IMR-90 (cell line): ENCODE data around the gene PHF20. TPM values are rescaled to one million over a fixed set of nuclear protein-coding genes. Genes with fewer than 3 reads are reported as not detected.

Experiments used
- ATAC-seq: fragments of 200-7000 bp; cut with Tn5 transposase; 2 replicates; pipeline ENCODE4 v1.9.1; 2020; ENCODE audit warnings: low read depth, mild to moderate bottlenecking, moderate library complexity
- BruUV-seq: library from RNA; stranded (reverse); fragments of 400-500 nt; replicated peaks from 2 replicates; lab custom pipeline; 2021; lab: Mats Ljungman, UMichigan
- CTCF ChIA-PET: fragments of 300-600 bp; formaldehyde crosslinking; extraction: SDS; loops from one replicate; lab custom pipeline; 2021; ENCODE audit warnings: antibody characterized with exemption; lab: Yijun Ruan, JAX
- POLR2A ChIA-PET: fragments of 300-600 bp; sonication (Branson Sonifier 250); formaldehyde crosslinking; loops from one replicate; lab custom pipeline; 2022; ENCODE audit warnings: antibody characterized with exemption; ENCODE audit not compliant: unreplicated experiment; lab: Charles Lee
- DNase-seq: peaks from one replicate; pipeline ENCODE4 v3.0.0; 2013
- H2AFZ ChIP-seq: replicated peaks from 2 replicates; pipeline ENCODE3; 2013; ENCODE audit warnings: low read length, mild to moderate bottlenecking; ENCODE audit not compliant: poor library complexity
- H2AK5ac ChIP-seq: 2 replicates; pipeline ENCODE4 v1.6.1; 2013; ENCODE audit warnings: low read depth, low read length, inconsistent platforms
- H2AK9ac ChIP-seq: replicated peaks from 2 replicates; pipeline ENCODE3; 2013; ENCODE audit warnings: mild to moderate bottlenecking, low read depth, low read length, moderate library complexity; ENCODE audit not compliant: poor library complexity
- H2BK120ac ChIP-seq: 2 replicates; pipeline ENCODE4 v1.6.1; 2013; ENCODE audit warnings: low read depth, low read length, inconsistent platforms
- H2BK15ac ChIP-seq: 3 replicates; pipeline ENCODE4 v1.6.1; 2013; ENCODE audit warnings: low read depth, low read length, inconsistent platforms
- H2BK20ac ChIP-seq: 2 replicates; pipeline ENCODE4 v1.6.1; 2013; ENCODE audit warnings: low read depth, mild to moderate bottlenecking, inconsistent platforms, low read length, moderate library complexity
- H2BK5ac ChIP-seq: 2 replicates; pipeline ENCODE4 v1.6.1; 2013; ENCODE audit warnings: mild to moderate bottlenecking, low read depth, low read length, inconsistent platforms; ENCODE audit not compliant: poor library complexity, severe bottlenecking
- H3K14ac ChIP-seq: replicated peaks from 2 replicates; pipeline ENCODE4 v1.6.1; 2013; ENCODE audit warnings: low read depth, low read length, inconsistent platforms
- H3K18ac ChIP-seq: 2 replicates; pipeline ENCODE4 v1.6.1; 2013; ENCODE audit warnings: low read depth, low read length, control low read depth
- H3K23ac ChIP-seq: 2 replicates; pipeline ENCODE4 v1.6.1; 2013; ENCODE audit warnings: low read depth, low read length, inconsistent platforms
- H3K27ac ChIP-seq: 2 replicates; pipeline ENCODE4 v1.5.1; 2013; ENCODE audit warnings: mild to moderate bottlenecking, control low read depth, low read length; ENCODE audit not compliant: insufficient read depth
- H3K27me3 ChIP-seq: 2 replicates; pipeline ENCODE4 v1.6.1; 2013; ENCODE audit warnings: low read length; ENCODE audit not compliant: control insufficient read depth, insufficient read depth
- H3K36me3 ChIP-seq: 2 replicates; pipeline ENCODE4 v1.6.1; 2013; ENCODE audit warnings: low read length, mixed read lengths; ENCODE audit not compliant: control insufficient read depth, insufficient read depth
- H3K4ac ChIP-seq: 2 replicates; pipeline ENCODE4 v1.6.1; 2013; ENCODE audit warnings: low read depth, low read length, inconsistent platforms
- H3K4me1 ChIP-seq: 2 replicates; pipeline ENCODE4 v1.6.1; 2013; ENCODE audit warnings: low read length, mixed read lengths; ENCODE audit not compliant: control insufficient read depth, insufficient read depth
- H3K4me2 ChIP-seq: 2 replicates; pipeline ENCODE4 v1.6.1; 2013; ENCODE audit warnings: low read depth, mild to moderate bottlenecking, control low read depth, low read length, moderate library complexity
- H3K4me3 ChIP-seq: 2 replicates; pipeline ENCODE4 v1.5.1; 2013; ENCODE audit warnings: low read depth, mild to moderate bottlenecking, control low read depth, low read length, moderate library complexity; ENCODE audit not compliant: insufficient read depth
- H3K56ac ChIP-seq: 2 replicates; pipeline ENCODE4 v1.6.1; 2013; ENCODE audit warnings: low read length, inconsistent platforms; ENCODE audit not compliant: insufficient read depth; ENCODE audit errors: extremely low read depth
- H3K79me1 ChIP-seq, 2 experiments: 2 replicates each; pipeline ENCODE4 v1.6.1; 2013; ENCODE audit warnings: low read length in 2 of 2, inconsistent platforms in 1 of 2, low read depth in 1 of 2
- H3K9ac ChIP-seq: 2 replicates; pipeline ENCODE4 v1.6.1; 2013; ENCODE audit warnings: low read depth, low read length, control low read depth
- H3K9me1 ChIP-seq: 2 replicates; pipeline ENCODE4 v1.6.1; 2013; ENCODE audit warnings: low read length, inconsistent platforms; ENCODE audit not compliant: insufficient read depth
- H3K9me3 ChIP-seq: 2 replicates; pipeline ENCODE4 v1.6.1; 2013; ENCODE audit warnings: low read length; ENCODE audit not compliant: control insufficient read depth, insufficient read depth
- H4K20me1 ChIP-seq: 2 replicates; pipeline ENCODE4 v1.6.1; 2013; ENCODE audit warnings: low read length, inconsistent platforms; ENCODE audit not compliant: insufficient read depth
- H4K5ac ChIP-seq: 2 replicates; pipeline ENCODE4 v1.6.1; 2013; ENCODE audit warnings: mild to moderate bottlenecking, low read depth, low read length, control low read depth
- H4K8ac ChIP-seq, 2 experiments: 2 replicates each; pipeline ENCODE4 v1.6.1; 2013; ENCODE audit warnings: low read depth in 2 of 2, low read length in 2 of 2, control low read depth in 1 of 2, inconsistent platforms in 1 of 2
- H4K91ac ChIP-seq: 2 replicates; pipeline ENCODE4 v1.6.1; 2013; ENCODE audit warnings: low read depth, low read length, inconsistent platforms; ENCODE audit not compliant: insufficient read depth
- CHD1 ChIP-seq: IDR thresholded peaks from 2 replicates; pipeline ENCODE4 v1.6.1; 2012; ENCODE audit warnings: low read depth, low read length, improper control_type of control experiment
- POLR2A ChIP-seq: IDR thresholded peaks from 2 replicates; pipeline ENCODE4 v1.6.1; 2012; ENCODE audit warnings: mild to moderate bottlenecking, low read depth, low read length
- RFX5 ChIP-seq: IDR thresholded peaks from 2 replicates; pipeline ENCODE4 v1.8.0; 2012; ENCODE audit warnings: low read depth, mild to moderate bottlenecking, low read length, moderate library complexity
- WGBS, 2 experiments: methylation state at CpG; one replicate each; pipeline versions ENCODE4 v1.1.5 to v1.1.7; 2013; ENCODE audit warnings: missing lambda C conversion rate in 2 of 2; ENCODE audit not compliant: insufficient read length in 1 of 2; ENCODE audit errors: extremely low coverage in 2 of 2; 5-methylcytosine and 5-hydroxymethylcytosine counted together
- dilution Hi-C: fragments of 300-500 bp; cut with HindIII; formaldehyde crosslinking; loops from one replicate; pipeline ENCODE4 v1.14.3; 2018; ENCODE audit warnings: low sequenced_read_pairs; ENCODE audit not compliant: unreplicated experiment
- in situ Hi-C: fragments of 300-500 bp; cut with MboI; formaldehyde crosslinking; loops from 3 replicates; pipeline ENCODE4 v1.14.3; 2019; ENCODE audit warnings: low sequenced_read_pairs, inconsistent platforms, mixed read lengths
- intact Hi-C: fragments of 100-400 bp; cut with micrococcal nuclease; formaldehyde crosslinking; loops from 2 replicates; pipeline ENCODE4 v1.10.0; 2022
- polyA plus RNA-seq, 3 experiments: library from polyadenylated mRNA; depleted of rRNA; stranded (reverse); fragments of >200 nt; gene quantifications; 2 replicates each; pipeline ENCODE4 v1.2.3, GENCODE V29; 2012; ENCODE audit warnings: low replicate concordance in 1 of 3
- total RNA-seq: library from RNA; depleted of rRNA; stranded (reverse); fragments of >200 nt; gene quantifications from 2 replicates; pipeline ENCODE4 v1.2.3, GENCODE V29; 2012

Gene PHF20
- total and polyA plus RNA-seq, 2 of the 4 experiments (the other 2 are of a cell fraction), result 22.0 to 22.5 TPM

- H2AK5ac ChIP-seq, result no peak overlapping the region
- intact Hi-C loops, result no loop called here
- H3K4me1 ChIP-seq, result no peaks in the 10 kb centered on the region
- no peak overlapping the region for H2BK15ac ChIP-seq
- no peak overlapping the region for H2AK9ac ChIP-seq
- no TSS peak for BruUV-seq
- H3K4me2 ChIP-seq, result no peak overlapping the region
- POLR2A ChIA-PET, result no interaction called here
- H3K9ac ChIP-seq, result no peak overlapping the region
- no peak overlapping the region for H3K4me3 ChIP-seq
- H2BK5ac ChIP-seq, result no peak overlapping the region
- TF ChIP-seq POLR2A (no peak), RFX5 (peak; percentile 83), CHD1 (no peak)
- no peak overlapping the region for H4K5ac ChIP-seq
- H3K36me3 ChIP-seq, result no peaks in the 10 kb centered on the region
- no peak overlapping the region for H3K4ac ChIP-seq
- no peak overlapping the region for H3K14ac ChIP-seq
- H2AFZ ChIP-seq, result no peak overlapping the region
- no peak overlapping the region for H2BK120ac ChIP-seq
- H3K79me1 ChIP-seq, result no peaks in the 10 kb centered on the region
- no peak overlapping the region for H4K91ac ChIP-seq
- in situ Hi-C loops, result no loop called here
- ATAC-seq (no peak), DNase-seq (no peak)
- H4K8ac ChIP-seq, result no peak overlapping the region
- H4K20me1 ChIP-seq, result no peaks in the 10 kb centered on the region
- no peaks in the 10 kb centered on the region; the same call in 1 of the 2 replicates for H3K9me1 ChIP-seq
- H3K9me3 ChIP-seq, result peaks cover 5% of the 10 kb centered on the region; the same call in 1 of the 2 replicates
- WGBS, 2 experiments, result 73% methylated on average over 3 of the region's 4 CpGs; no CpG with 5 or more reads in 1 of the 2 experiments
- H3K23ac ChIP-seq, result no peak overlapping the region
- no peak overlapping the region for H3K18ac ChIP-seq
- H2BK20ac ChIP-seq, result no peak overlapping the region
- CTCF ChIA-PET, result interaction anchor here (1.2 kb wide), 1 partner anchor 19 kb away, joined by 4 read pairs; no protein-coding TSS in a partner anchor
- peaks cover 8% of the 10 kb centered on the region for H3K27me3 ChIP-seq
- no peak overlapping the region for H3K27ac ChIP-seq
- dilution Hi-C loops, result no loop called here
- no peak overlapping the region for H3K56ac ChIP-seq
Measured at GRCh38 chr20:35974256-35974655, 202.4 kb downstream of the PHF20 start.
